ENCODE results near the gene MGAT3.

MGAT3 gene

DNA sequence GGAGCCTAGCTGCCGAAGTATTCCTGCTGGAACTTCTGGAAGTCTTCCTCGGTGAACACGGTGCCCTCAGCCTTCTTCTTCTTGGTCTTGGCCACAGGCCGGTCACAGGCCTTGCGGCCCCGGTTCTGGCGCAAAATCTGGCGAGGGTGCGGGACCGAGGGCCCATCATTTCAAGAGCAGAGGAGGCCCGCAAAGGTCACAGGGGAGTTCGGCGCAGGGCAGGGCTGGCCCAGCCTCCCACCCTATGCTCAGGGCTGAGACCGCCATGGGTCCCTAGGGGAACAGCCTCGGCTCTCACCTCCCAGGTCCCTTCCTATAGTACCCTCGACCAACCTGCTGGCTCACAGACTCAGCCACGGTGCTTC, 72.7 kb downstream of the MGAT3 start:
- H3K27ac ChIP-seq: peak overlapping the region; percentile 85

DNA sequence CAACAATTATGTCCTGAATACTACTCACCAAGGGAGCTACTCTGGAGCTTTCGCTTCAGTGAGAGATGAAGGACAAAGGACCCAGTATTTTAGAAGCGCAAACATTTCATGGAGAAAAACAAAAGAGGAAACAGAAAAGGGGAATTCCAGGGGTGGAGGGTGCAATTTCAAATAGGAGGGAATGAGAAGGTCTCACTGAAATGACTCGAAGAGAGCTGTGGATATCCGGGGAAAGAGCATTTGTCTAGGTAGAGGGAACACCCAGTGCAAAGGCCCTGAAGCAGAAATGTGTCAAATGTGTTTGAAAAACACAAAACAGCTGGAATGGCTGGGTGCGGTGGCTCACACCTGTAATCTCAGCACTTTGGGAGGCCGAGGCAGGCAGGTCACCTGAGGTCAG, 73.3 kb downstream of the MGAT3 start:
- TF ChIP-seq, protein P1, sequence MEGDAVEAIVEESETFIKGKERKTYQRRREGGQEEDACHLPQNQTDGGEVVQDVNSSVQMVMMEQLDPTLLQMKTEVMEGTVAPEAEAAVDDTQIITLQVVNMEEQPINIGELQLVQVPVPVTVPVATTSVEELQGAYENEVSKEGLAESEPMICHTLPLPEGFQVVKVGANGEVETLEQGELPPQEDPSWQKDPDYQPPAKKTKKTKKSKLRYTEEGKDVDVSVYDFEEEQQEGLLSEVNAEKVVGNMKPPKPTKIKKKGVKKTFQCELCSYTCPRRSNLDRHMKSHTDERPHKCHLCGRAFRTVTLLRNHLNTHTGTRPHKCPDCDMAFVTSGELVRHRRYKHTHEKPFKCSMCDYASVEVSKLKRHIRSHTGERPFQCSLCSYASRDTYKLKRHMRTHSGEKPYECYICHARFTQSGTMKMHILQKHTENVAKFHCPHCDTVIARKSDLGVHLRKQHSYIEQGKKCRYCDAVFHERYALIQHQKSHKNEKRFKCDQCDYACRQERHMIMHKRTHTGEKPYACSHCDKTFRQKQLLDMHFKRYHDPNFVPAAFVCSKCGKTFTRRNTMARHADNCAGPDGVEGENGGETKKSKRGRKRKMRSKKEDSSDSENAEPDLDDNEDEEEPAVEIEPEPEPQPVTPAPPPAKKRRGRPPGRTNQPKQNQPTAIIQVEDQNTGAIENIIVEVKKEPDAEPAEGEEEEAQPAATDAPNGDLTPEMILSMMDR (conservative IDR thresholded peaks at IDR 0.05): no peak
- no peak for TF ChIP-seq ZFX (IDR thresholded peaks at IDR 0.05)
- no peak overlapping the region; the same call in 1 of the 2 replicates for H3K27ac ChIP-seq

More for the DNA sequence above, 72.7 kb downstream of the MGAT3 start:
- TF ChIP-seq, protein P1 (conservative IDR thresholded peaks at IDR 0.05): no peak; the same call in none of the 2 replicates
- no peak; the same call in 1 of the 2 replicates for TF ChIP-seq ZFX (IDR thresholded peaks at IDR 0.05)

DNA sequence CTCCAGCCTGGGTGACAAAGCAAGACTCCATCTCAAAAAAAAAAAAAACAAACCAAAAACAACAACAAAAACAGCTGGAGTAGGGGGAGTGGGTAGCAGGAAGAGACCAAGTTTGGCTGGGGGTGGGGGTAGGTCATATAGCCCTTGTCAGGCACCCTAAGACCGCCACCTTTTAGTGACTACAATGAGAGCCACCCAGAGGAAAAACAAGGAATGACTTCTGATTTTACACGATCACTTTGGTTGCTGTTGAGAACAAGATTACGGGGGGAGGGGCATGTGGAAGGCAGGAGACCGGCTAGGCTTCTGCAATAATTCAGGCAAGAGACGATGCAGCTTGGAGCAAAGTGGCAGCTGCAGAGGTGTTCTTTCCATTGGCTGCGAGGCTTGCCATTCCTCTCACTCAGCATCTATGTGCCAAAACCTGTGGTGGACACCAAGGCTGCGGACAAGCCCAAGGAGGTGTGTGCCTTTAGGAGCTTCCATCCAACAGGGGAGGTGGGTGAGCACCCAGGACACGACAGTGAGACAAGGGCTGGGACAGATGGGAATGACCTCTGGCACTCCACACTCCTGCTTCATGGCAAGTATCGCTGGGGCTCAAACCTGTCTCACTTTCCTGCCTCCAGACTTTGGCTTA, 74.0 kb downstream of the MGAT3 start:
- TF ChIP-seq, protein P1 (conservative IDR thresholded peaks at IDR 0.05): peak; percentile 18; the same call in 1 of the 2 replicates
- no peak for TF ChIP-seq ZFX (IDR thresholded peaks at IDR 0.05)
- H3K27ac ChIP-seq: peak overlapping the region; percentile 98

DNA sequence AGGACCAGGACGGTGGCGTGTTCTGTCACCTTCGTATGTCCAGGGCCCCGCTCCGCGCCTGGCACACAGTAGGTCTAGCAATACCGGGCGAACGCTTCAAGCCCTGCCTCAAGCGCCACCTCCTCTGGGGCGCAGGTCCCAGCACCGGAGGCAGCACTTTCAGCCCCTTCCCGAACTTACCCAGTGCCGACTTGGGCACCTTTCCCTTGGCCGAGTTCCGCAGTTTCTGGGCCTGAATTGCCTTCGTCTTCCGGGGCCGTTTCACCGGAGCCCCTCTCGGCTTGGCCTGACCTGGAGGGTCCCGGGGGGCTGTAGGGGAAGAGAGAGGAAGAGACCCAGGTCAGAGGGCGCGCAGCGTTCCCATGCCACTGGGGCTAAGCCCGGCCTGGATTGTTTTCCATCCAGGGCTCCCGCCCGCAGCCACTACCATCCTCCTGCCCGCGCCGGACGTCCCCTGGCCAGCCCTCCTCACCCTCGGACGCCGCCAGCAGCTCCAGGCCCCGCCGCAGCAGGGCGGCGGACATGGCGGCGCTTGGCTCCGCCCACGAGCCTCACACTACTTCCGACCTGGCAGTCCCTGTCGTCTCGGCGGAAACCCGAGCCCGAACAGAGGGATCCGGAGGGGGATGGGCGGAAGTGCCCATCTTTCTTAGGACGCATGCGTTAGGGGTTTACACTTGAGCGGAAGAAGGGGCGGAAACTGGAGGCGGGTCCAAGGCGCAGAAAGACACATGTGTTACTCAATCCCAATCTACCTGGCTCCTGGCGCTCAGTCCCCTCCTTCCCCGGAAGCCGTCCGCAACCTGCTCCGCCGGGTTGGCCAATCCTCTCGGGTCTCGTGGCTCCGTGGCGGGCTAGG, 75.6 kb downstream of the MGAT3 start, which contains the start of gene RPS19BP1:
Gene RPS19BP1 (minus strand): TSS at position 534 of the 859 bp plus-strand sequence. CDS start 10 bp downstream, at position 524.
- TF ChIP-seq ZFX (IDR thresholded peaks at IDR 0.05): peak; percentile 60; the same call in 1 of the 2 replicates
- TF ChIP-seq, protein P1 (conservative IDR thresholded peaks at IDR 0.05): no peak

DNA sequence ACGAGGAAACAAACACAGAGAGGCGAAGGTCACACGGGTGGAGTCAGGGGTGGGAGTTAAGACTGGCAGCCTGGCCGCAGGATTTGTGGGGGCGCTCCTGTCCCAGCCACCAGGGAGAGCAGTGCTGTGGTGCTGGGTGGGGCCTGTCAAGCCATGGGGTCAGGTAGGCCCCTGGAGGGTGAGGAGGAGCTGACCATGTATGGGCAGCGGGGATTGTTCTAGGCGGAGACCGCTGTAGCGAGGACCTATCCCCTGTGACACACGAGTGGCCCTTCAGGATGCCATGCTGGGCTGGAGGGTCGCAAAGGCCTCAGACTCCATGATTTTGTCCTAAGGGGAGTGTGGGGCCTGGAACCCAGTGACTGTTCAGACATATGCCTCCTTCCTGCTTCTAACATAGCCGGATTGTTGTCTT, 77.3 kb downstream of the MGAT3 start:
- peak overlapping the region; percentile 27 for H3K27ac ChIP-seq
- TF ChIP-seq, protein P1 (conservative IDR thresholded peaks at IDR 0.05): no peak
- no peak for TF ChIP-seq ZFX (IDR thresholded peaks at IDR 0.05)

More for the DNA sequence above, 75.6 kb downstream of the MGAT3 start, which contains the start of gene RPS19BP1:
- H3K27ac ChIP-seq: peak within 1 kb of the TSS; percentile 98

DNA sequence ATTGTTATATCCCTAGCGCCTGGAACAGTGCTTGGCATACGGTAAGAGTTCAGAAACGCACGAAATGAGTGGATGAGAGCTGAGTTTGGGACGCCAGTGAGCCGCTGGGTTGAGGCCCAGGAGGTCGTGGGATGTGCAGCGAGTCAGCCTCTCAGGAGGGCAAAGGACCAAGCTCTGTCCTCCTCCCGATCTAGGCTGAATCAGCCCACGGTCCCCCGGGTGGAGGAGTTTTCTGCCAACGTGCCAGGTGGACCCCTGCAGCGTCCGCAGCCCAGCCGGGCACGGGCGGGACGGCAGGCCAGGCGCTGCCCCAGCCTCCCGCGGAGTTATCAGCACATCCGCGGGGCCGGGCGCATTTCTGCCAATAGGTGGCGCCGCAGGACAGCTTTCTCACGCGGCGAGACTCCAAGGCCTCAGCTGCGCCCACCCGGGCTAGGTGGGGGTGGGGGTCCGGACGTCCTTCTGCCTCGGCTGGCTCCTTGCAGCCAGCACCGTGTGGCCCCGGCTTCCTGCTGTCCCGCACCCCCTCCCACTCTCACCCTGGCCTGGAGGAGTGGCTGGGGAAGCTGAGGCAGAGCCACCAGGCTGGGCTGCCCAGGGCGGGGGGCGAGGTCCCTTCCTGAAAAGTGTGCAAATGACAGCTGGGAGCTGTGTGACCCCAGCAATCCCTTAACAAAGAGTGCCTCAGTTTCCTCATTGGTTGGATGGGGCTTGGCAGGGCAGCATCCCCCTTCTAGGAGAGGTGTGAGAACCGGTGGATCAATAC, 78.0 kb downstream of the MGAT3 start:
- TF ChIP-seq, protein P1 (conservative IDR thresholded peaks at IDR 0.05): peak; percentile 99
- TF ChIP-seq ZFX (IDR thresholded peaks at IDR 0.05): peak; percentile 34; the same call in 1 of the 2 replicates
- peak overlapping the region; percentile 27 for H3K27ac ChIP-seq

All from C4-2B (cell line).